A549 (cell line): Measurements from ENCODE around the gene ZNF789. TPM values are rescaled to one million over a fixed set of nuclear protein-coding genes. Genes with fewer than 3 reads are reported as not detected.

Source experiments
- ATAC-seq, 2 experiments: fragments of 200-7000 bp in 1 of 2; fragments of >200 bp in 1 of 2; cut with Nextera tagmentation in 1 of 2; cut with Tn5 transposase in 1 of 2; 3 replicates each; pipeline versions ENCODE4 v1.8.0 to v1.9.1; 2018 to 2020; ENCODE audit warnings: mild to moderate bottlenecking in 1 of 2, moderate library complexity in 1 of 2
- CTCF ChIA-PET: fragments of 300-600 bp; sonication (Branson Sonifier 250); formaldehyde crosslinking; extraction: SDS; loops from one replicate; lab custom pipeline; 2021; ENCODE audit warnings: antibody characterized with exemption, inconsistent platforms; lab: Yijun Ruan, JAX
- POLR2A ChIA-PET: fragments of 350-600 bp; formaldehyde crosslinking; extraction: SDS; loops from one replicate; lab custom pipeline; 2021; ENCODE audit warnings: antibody characterized with exemption, inconsistent platforms; lab: Yijun Ruan, JAX
- DNase-seq, 2 experiments: peaks; one replicate each; pipeline versions ENCODE4 v3.0.0 to v3.0.0-alpha.2; 2011 to 2016; ENCODE audit warnings: low read depth in 1 of 2, low spot score in 1 of 2
- FAIRE-seq: peaks from 2 replicates; lab custom pipeline; 2011; peaks lifted over from hg19 to GRCh38; lab: Jason Lieb, UNC
- H3K27ac ChIP-seq, 2 experiments: fragments of >200 bp; sonication (Bioruptor Twin); formaldehyde crosslinking; 3 replicates each; pipeline ENCODE4 v1.5.1; 2016 to 2017
- H3K4me1 ChIP-seq: fragments of >200 bp; sonication (Bioruptor Twin); formaldehyde crosslinking; 3 replicates; pipeline ENCODE4 v1.6.1; 2016
- H3K4me2 ChIP-seq: fragments of >200 bp; sonication (Bioruptor Twin); formaldehyde crosslinking; 3 replicates; pipeline ENCODE4 v1.6.1; 2016
- H3K4me3 ChIP-seq: fragments of >200 bp; sonication (Bioruptor Twin); formaldehyde crosslinking; 3 replicates; pipeline ENCODE4 v1.5.1; 2016
- H3K9me3 ChIP-seq: fragments of >200 bp; sonication (Bioruptor Twin); formaldehyde crosslinking; 3 replicates; pipeline ENCODE4 v1.6.1; 2016
- BHLHE40 ChIP-seq: IDR thresholded peaks from 2 replicates; pipeline ENCODE4 v1.6.1; 2012; ENCODE audit warnings: low read depth, low read length, inconsistent platforms
- CBX2 ChIP-seq: fragments of 200-600 bp; sonication (generic); IDR thresholded peaks from 2 replicates; pipeline ENCODE4 v1.6.1; 2016; ENCODE audit warnings: low read depth, mild to moderate bottlenecking, borderline replicate concordance
- CHD2 ChIP-seq: fragments of 150-350 bp; IDR thresholded peaks from 2 replicates; pipeline ENCODE4 v1.6.1; 2014; ENCODE audit warnings: low read length; ENCODE audit not compliant: partially characterized antibody
- CTCF ChIP-seq: fragments of >200 bp; sonication (Bioruptor Twin); formaldehyde crosslinking; IDR thresholded peaks from 3 replicates; pipeline ENCODE4 v1.5.1; 2016
- EP300 ChIP-seq, 2 experiments: fragments of >200 bp; sonication (Bioruptor Twin); formaldehyde crosslinking; IDR thresholded peaks; 2 replicates in 1 of 2; 3 replicates in 1 of 2; pipeline ENCODE4 v1.6.1; 2016 to 2017
- ESRRA ChIP-seq: fragments of 150-350 bp; IDR thresholded peaks from 2 replicates; pipeline ENCODE4 v1.6.1; 2014; ENCODE audit warnings: mild to moderate bottlenecking, low read length, borderline replicate concordance
- FOSB ChIP-seq: fragments of 250-450 bp; sonication (Bioruptor Pico); IDR thresholded peaks from 2 replicates; pipeline ENCODE4 v1.5.0; 2020; ENCODE audit warnings: mild to moderate bottlenecking, moderate library complexity
- FOXS1 ChIP-seq: fragments of 250-450 bp; sonication (Bioruptor Pico); IDR thresholded peaks from 2 replicates; pipeline ENCODE4 v1.5.0; 2020; ENCODE audit warnings: mild to moderate bottlenecking, moderate library complexity
- GATA3 ChIP-seq: IDR thresholded peaks from 2 replicates; pipeline ENCODE4 v1.6.1; 2012; ENCODE audit warnings: borderline replicate concordance
- HDAC2 ChIP-seq: fragments of 200-600 bp; sonication (generic); IDR thresholded peaks from 2 replicates; pipeline ENCODE4 v1.6.1; 2016
- HES2 ChIP-seq: fragments of >200 bp; sonication (Bioruptor Twin); formaldehyde crosslinking; IDR thresholded peaks from 2 replicates; pipeline ENCODE4 v1.6.1; 2016
- JUN ChIP-seq, 2 experiments: fragments of >200 bp; sonication (Bioruptor Twin); formaldehyde crosslinking; IDR thresholded peaks; 2 replicates in 1 of 2; 3 replicates in 1 of 2; pipeline ENCODE4 v1.6.1; 2016 to 2017
- KDM1A ChIP-seq: fragments of 200-600 bp; sonication (generic); IDR thresholded peaks from 2 replicates; pipeline ENCODE4 v1.6.1; 2016; ENCODE audit warnings: low read depth, mild to moderate bottlenecking
- MAZ ChIP-seq: fragments of 150-350 bp; IDR thresholded peaks from 2 replicates; pipeline ENCODE4 v1.6.1; 2014; ENCODE audit warnings: antibody characterized with exemption, low read depth, low read length, borderline replicate concordance
- PHF8 ChIP-seq: fragments of 200-600 bp; sonication (generic); IDR thresholded peaks from 2 replicates; pipeline ENCODE4 v1.6.1; 2016; ENCODE audit warnings: low read depth, mild to moderate bottlenecking, antibody characterized with exemption, moderate library complexity, borderline replicate concordance
- RAD21 ChIP-seq, 2 experiments: fragments of >200 bp in 1 of 2; sonication (Bioruptor Twin) in 1 of 2; formaldehyde crosslinking in 1 of 2; IDR thresholded peaks in 1 of 2; conservative IDR thresholded peaks in 1 of 2; 2 replicates in 1 of 2; 3 replicates in 1 of 2; pipeline ENCODE4 v1.6.1; 2012 to 2018; ENCODE audit warnings: inconsistent platforms in 1 of 2
- REST ChIP-seq: fragments of 200-600 bp; sonication (generic); IDR thresholded peaks from 2 replicates; pipeline ENCODE4 v1.6.1; 2016; ENCODE audit warnings: antibody characterized with exemption, mild to moderate bottlenecking, moderate library complexity
- SMC3 ChIP-seq: fragments of >200 bp; sonication (Bioruptor Twin); formaldehyde crosslinking; IDR thresholded peaks from 3 replicates; pipeline ENCODE4 v1.6.1; 2018; ENCODE audit warnings: inconsistent platforms
- USF2 ChIP-seq: fragments of 450-650 bp; IDR thresholded peaks from 2 replicates; pipeline ENCODE4 v1.6.1; 2014; ENCODE audit warnings: antibody characterized with exemption
- WGBS: methylation state at CpG from one replicate; pipeline ENCODE4 v1.1.6; 2017; ENCODE audit errors: missing lambda C conversion rate; 5-methylcytosine and 5-hydroxymethylcytosine counted together
- polyA plus RNA-seq, 4 experiments: library from polyadenylated mRNA; depleted of rRNA in 3 of 4; stranded (reverse); fragments of >200 nt; fragmentation: RNase III in 1 of 4; extraction: RNeasy Plus Mini Kit Qiagen cat#74134 plus additional on column Dnase treatment in 1 of 4; gene quantifications; 2 replicates in 3 of 4; 3 replicates in 1 of 4; pipeline ENCODE4 v1.2.3, GENCODE V29; 2011 to 2017
- TF ChIP-seq, protein P1 (sequence below): IDR thresholded peaks from 2 replicates; pipeline ENCODE4 v1.6.1; 2012; ENCODE audit warnings: low read depth, borderline replicate concordance
- TF ChIP-seq, protein P2 (sequence below): fragments of 250-450 bp; sonication (Bioruptor Pico); IDR thresholded peaks from 2 replicates; pipeline ENCODE4 v1.5.0; 2021; ENCODE audit warnings: mild to moderate bottlenecking, moderate library complexity, borderline replicate concordance
- TF ChIP-seq, protein P3 (sequence below): fragments of 250-450 bp; sonication (Bioruptor Pico); IDR thresholded peaks from 2 replicates; pipeline ENCODE4 v1.5.0; 2020; ENCODE audit warnings: low read depth, mild to moderate bottlenecking, moderate library complexity

ZNF789 gene
- polyA plus RNA-seq, 2 of the 4 experiments (the other 2 are of a cell fraction) = 7.5 to 11.6 TPM

- Histone ChIP-seq H3K4me1 (no peaks in the 10 kb centered on the region), H3K27ac (no peak overlapping the region), H3K9me3 (peaks cover 53% of the 10 kb centered on the region), H3K4me3 (no peak overlapping the region), H3K4me2 (no peak overlapping the region)
- ChIA-PET POLR2A (interaction anchor here (1.3 kb wide), 1 partner anchor 21 kb away, joined by 3 read pairs; the partner anchor contains the start of gene ZKSCAN5), CTCF (interaction anchor here (0.6 to 3.9 kb wide), 7 partner anchors 9 to 91 kb away, joined by 3 to 11 read pairs (median 3); partner anchors contain the start of gene ZSCAN25)
- ATAC-seq (peak; percentile 59 to 77; a peak in 4 of 6 replicates), DNase-seq (peak in 1 of 2 experiments; percentile 38), FAIRE-seq (no peak)
- WGBS = 94% methylated on average over 21 of the region's 21 CpGs
- TF ChIP-seq RAD21 (conservative IDR thresholded peaks at IDR 0.05 in 1 of 2, IDR thresholded peaks at IDR 0.05 in 1 of 2) (peak; percentile 35 to 72; a peak in 4 of 5 replicates), SMC3 (0 out of 3 replicates have a peak, but pooled peaks have one; percentile 10), CHD2 (no peak), JUN (IDR thresholded peaks at IDR 0.05) (no peak), FOSB (CRISPR knock-in tag) (no peak), BHLHE40 (no peak), USF2 (no peak), KDM1A (no peak)
- TF ChIP-seq, protein P1, sequence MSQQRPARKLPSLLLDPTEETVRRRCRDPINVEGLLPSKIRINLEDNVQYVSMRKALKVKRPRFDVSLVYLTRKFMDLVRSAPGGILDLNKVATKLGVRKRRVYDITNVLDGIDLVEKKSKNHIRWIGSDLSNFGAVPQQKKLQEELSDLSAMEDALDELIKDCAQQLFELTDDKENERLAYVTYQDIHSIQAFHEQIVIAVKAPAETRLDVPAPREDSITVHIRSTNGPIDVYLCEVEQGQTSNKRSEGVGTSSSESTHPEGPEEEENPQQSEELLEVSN = no peak
- TF ChIP-seq, protein P2, sequence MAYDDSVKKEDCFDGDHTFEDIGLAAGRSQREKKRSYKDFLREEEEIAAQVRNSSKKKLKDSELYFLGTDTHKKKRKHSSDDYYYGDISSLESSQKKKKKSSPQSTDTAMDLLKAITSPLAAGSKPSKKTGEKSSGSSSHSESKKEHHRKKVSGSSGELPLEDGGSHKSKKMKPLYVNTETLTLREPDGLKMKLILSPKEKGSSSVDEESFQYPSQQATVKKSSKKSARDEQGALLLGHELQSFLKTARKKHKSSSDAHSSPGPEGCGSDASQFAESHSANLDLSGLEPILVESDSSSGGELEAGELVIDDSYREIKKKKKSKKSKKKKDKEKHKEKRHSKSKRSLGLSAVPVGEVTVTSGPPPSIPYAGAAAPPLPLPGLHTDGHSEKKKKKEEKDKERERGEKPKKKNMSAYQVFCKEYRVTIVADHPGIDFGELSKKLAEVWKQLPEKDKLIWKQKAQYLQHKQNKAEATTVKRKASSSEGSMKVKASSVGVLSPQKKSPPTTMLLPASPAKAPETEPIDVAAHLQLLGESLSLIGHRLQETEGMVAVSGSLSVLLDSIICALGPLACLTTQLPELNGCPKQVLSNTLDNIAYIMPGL = no peak
Measured at GRCh38 chr7:99525713-99526440, 53.2 kb downstream of the ZNF789 start.

GRCh38 chr7:99531354-99531765 lies 58.7 kb downstream of the ZNF789 start:
- 93% methylated on average over 12 of the region's 12 CpGs for WGBS
- no peak for ATAC-seq
- TF ChIP-seq MAZ = no peak
- TF ChIP-seq ESRRA = no peak
- TF ChIP-seq CBX2 = no peak
- TF ChIP-seq KDM1A = peak; percentile 90
- TF ChIP-seq GATA3 = peak; percentile 68; the same call in 1 of the 2 replicates
- TF ChIP-seq FOXS1 (CRISPR knock-in tag) = no peak
- 0 out of 2 replicates have a peak, but pooled peaks have one; percentile 15 for TF ChIP-seq REST
- no peak for TF ChIP-seq PHF8
- TF ChIP-seq USF2 = no peak
- TF ChIP-seq, protein P3, sequence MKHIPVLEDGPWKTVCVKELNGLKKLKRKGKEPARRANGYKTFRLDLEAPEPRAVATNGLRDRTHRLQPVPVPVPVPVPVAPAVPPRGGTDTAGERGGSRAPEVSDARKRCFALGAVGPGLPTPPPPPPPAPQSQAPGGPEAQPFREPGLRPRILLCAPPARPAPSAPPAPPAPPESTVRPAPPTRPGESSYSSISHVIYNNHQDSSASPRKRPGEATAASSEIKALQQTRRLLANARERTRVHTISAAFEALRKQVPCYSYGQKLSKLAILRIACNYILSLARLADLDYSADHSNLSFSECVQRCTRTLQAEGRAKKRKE (CRISPR knock-in tag) = no peak
- TF ChIP-seq HES2 = peak; percentile 11; the same call in 1 of the 2 replicates
- TF ChIP-seq EP300 (IDR thresholded peaks at IDR 0.05) = no peak
- TF ChIP-seq CTCF = no peak
- no peak for TF ChIP-seq HDAC2
- TF ChIP-seq CHD2 = no peak
- no peak for TF ChIP-seq RAD21 (conservative IDR thresholded peaks at IDR 0.05 in 1 of 2, IDR thresholded peaks at IDR 0.05 in 1 of 2)
- TF ChIP-seq JUN (IDR thresholded peaks at IDR 0.05) = no peak
- Histone ChIP-seq H3K4me1 (no peaks in the 10 kb centered on the region), H3K9me3 (peaks cover 95% of the 10 kb centered on the region), H3K4me3 (no peak overlapping the region; the same call in 2 of the 3 replicates), H3K27ac (no peak overlapping the region), H3K4me2 (no peak overlapping the region)
- POLR2A ChIA-PET = interaction anchor here (1.4 kb wide), 1 partner anchor 27 kb away, joined by 4 read pairs; the partner anchor contains the start of gene ZNF655
- CTCF ChIA-PET = interaction anchor here (0.7 kb wide), 1 partner anchor 9 kb away, joined by 3 read pairs; no protein-coding TSS in a partner anchor
- DNase-seq = peak in 1 of 2 experiments; percentile 55
- FAIRE-seq = no peak
